H1 (cell line): ENCODE results near the gene PIP5K1B. TPM values are rescaled to one million over a fixed set of nuclear protein-coding genes. Genes with fewer than 3 reads are reported as not detected.

Experiments used
- CTCF ChIA-PET: fragments of 300-600 bp; sonication (Branson Sonifier 250); formaldehyde crosslinking; loops from one replicate; lab custom pipeline; 2021; ENCODE audit not compliant: partially characterized antibody; lab: Charles Lee
- POLR2A ChIA-PET: fragments of 300-600 bp; sonication (Branson Sonifier 250); formaldehyde crosslinking; loops from one replicate; lab custom pipeline; 2021; ENCODE audit warnings: inconsistent platforms; ENCODE audit not compliant: partially characterized antibody; lab: Charles Lee
- DNase-seq, 2 experiments: peaks; one replicate each; pipeline versions ENCODE4 v3.0.0 to v3.0.0-alpha.2; 2010 to 2022; ENCODE audit warnings: low spot score in 2 of 2, low read depth in 1 of 2, mixed read lengths in 1 of 2
- FAIRE-seq: peaks from 2 replicates; lab custom pipeline; 2011; peaks lifted over from hg19 to GRCh38; lab: Jason Lieb, UNC
- H2AFZ ChIP-seq: 2 replicates; pipeline ENCODE4 v1.8.1; 2012; ENCODE audit warnings: low read length, inconsistent platforms
- H2AK5ac ChIP-seq: 2 replicates; pipeline ENCODE4 v1.6.1; 2013; ENCODE audit warnings: low read depth, low read length
- H2BK120ac ChIP-seq: replicated peaks from 2 replicates; pipeline ENCODE3; 2013; ENCODE audit warnings: low read depth, low read length, inconsistent platforms
- H2BK12ac ChIP-seq: 2 replicates; pipeline ENCODE4 v1.6.1; 2013; ENCODE audit warnings: low read depth, low read length
- H2BK15ac ChIP-seq: 2 replicates; pipeline ENCODE4 v1.6.1; 2013; ENCODE audit warnings: low read length
- H2BK20ac ChIP-seq: 2 replicates; pipeline ENCODE4 v1.6.1; 2013; ENCODE audit warnings: low read length
- H2BK5ac ChIP-seq: 2 replicates; pipeline ENCODE4 v1.6.1; 2013; ENCODE audit warnings: low read depth, low read length
- H3K14ac ChIP-seq: 2 replicates; pipeline ENCODE4 v1.6.1; 2013; ENCODE audit warnings: inconsistent platforms; ENCODE audit not compliant: insufficient read length
- H3K18ac ChIP-seq: 2 replicates; pipeline ENCODE4 v1.6.1; 2013; ENCODE audit warnings: low read length; ENCODE audit errors: extremely low read depth
- H3K23ac ChIP-seq: 2 replicates; pipeline ENCODE4 v1.6.1; 2013; ENCODE audit warnings: inconsistent platforms; ENCODE audit not compliant: insufficient read length
- H3K23me2 ChIP-seq: 2 replicates; pipeline ENCODE4 v1.6.1; 2013; ENCODE audit warnings: low read depth, low read length
- H3K27ac ChIP-seq: 2 replicates; pipeline ENCODE4 v1.6.1; 2011; ENCODE audit warnings: low read depth, low read length, inconsistent platforms
- H3K27me3 ChIP-seq, 4 experiments: replicated peaks in 1 of 4; 1 replicate in 1 of 4; 2 replicates in 3 of 4; pipeline versions ENCODE4 v1.6.1 to v1.8.1; 2011 to 2013; ENCODE audit warnings: low read length in 3 of 4, mild to moderate bottlenecking in 3 of 4, inconsistent platforms in 2 of 4, mixed read lengths in 2 of 4, moderate library complexity in 1 of 4; ENCODE audit not compliant: control insufficient read depth in 3 of 4, insufficient read depth in 3 of 4; ENCODE audit errors: extremely low read depth in 1 of 4
- H3K36me3 ChIP-seq, 4 experiments: 2 replicates each; pipeline versions ENCODE4 v1.6.1 to v1.8.1; 2011 to 2013; ENCODE audit warnings: mild to moderate bottlenecking in 4 of 4, low read length in 3 of 4, moderate library complexity in 2 of 4, control low read depth in 1 of 4, inconsistent platforms in 1 of 4; ENCODE audit not compliant: insufficient read depth in 4 of 4, control insufficient read depth in 2 of 4
- H3K4ac ChIP-seq: replicated peaks from 2 replicates; pipeline ENCODE3; 2013; ENCODE audit warnings: low read length, low read depth, mixed read lengths, inconsistent platforms; ENCODE audit not compliant: insufficient read length
- H3K4me1 ChIP-seq, 4 experiments: replicated peaks in 1 of 4; 1 replicate in 1 of 4; 2 replicates in 3 of 4; pipeline versions ENCODE4 v1.6.1 to v1.8.1; 2011 to 2013; ENCODE audit warnings: low read length in 3 of 4, inconsistent platforms in 2 of 4, mixed read lengths in 1 of 4; ENCODE audit not compliant: insufficient read depth in 4 of 4, control insufficient read depth in 3 of 4
- H3K4me2 ChIP-seq, 2 experiments: 2 replicates each; pipeline versions ENCODE4 v1.6.1 to v1.8.1; 2011 to 2013; ENCODE audit warnings: low read depth in 2 of 2, low read length in 2 of 2, control low read depth in 1 of 2, inconsistent platforms in 1 of 2, mild to moderate bottlenecking in 1 of 2; ENCODE audit not compliant: insufficient read depth in 1 of 2
- H3K4me3 ChIP-seq, 4 experiments: fragments of 200-600, 300-600 bp in 1 of 4; sonication (generic), shearing (Covaris generic), sonication (Bioruptor Twin) in 1 of 4; 2 replicates each; pipeline versions ENCODE4 v1.5.1 to v1.8.1; 2011 to 2016; ENCODE audit warnings: low read length in 4 of 4, low read depth in 3 of 4, control low read depth in 2 of 4, inconsistent platforms in 2 of 4, mild to moderate bottlenecking in 2 of 4, mixed read lengths in 1 of 4, moderate library complexity in 1 of 4; ENCODE audit not compliant: insufficient read depth in 2 of 4; ENCODE audit errors: extremely low read depth in 1 of 4
- H3K56ac ChIP-seq: replicated peaks from 2 replicates; pipeline ENCODE3; 2013; ENCODE audit warnings: low read depth, mild to moderate bottlenecking, mixed read lengths, low read length, inconsistent platforms; ENCODE audit not compliant: insufficient read length
- H3K79me1 ChIP-seq: 2 replicates; pipeline ENCODE4 v1.6.1; 2013; ENCODE audit warnings: low read depth, low read length, control low read depth
- H3K79me2 ChIP-seq, 2 experiments: 2 replicates each; pipeline versions ENCODE4 v1.6.1 to v1.8.1; 2012 to 2013; ENCODE audit warnings: low read length in 2 of 2, mild to moderate bottlenecking in 2 of 2, inconsistent platforms in 1 of 2; ENCODE audit not compliant: insufficient read depth in 2 of 2, control insufficient read depth in 1 of 2
- H3K9ac ChIP-seq, 4 experiments: replicated peaks in 1 of 4; 1 replicate in 1 of 4; 2 replicates in 3 of 4; pipeline versions ENCODE4 v1.6.1 to v1.8.1; 2011 to 2013; ENCODE audit warnings: low read depth in 3 of 4, low read length in 3 of 4, control low read depth in 2 of 4, mild to moderate bottlenecking in 2 of 4, moderate library complexity in 2 of 4, inconsistent platforms in 1 of 4; ENCODE audit errors: extremely low read depth in 1 of 4
- H3K9me3 ChIP-seq, 2 experiments: 2 replicates each; pipeline versions ENCODE4 v1.6.1 to v1.8.1; 2012 to 2013; ENCODE audit warnings: mild to moderate bottlenecking in 2 of 2, moderate library complexity in 2 of 2, control low read depth in 1 of 2, inconsistent platforms in 1 of 2, low read depth in 1 of 2, low read length in 1 of 2, mixed read lengths in 1 of 2; ENCODE audit not compliant: insufficient read depth in 2 of 2
- H4K20me1 ChIP-seq, 2 experiments: replicated peaks in 1 of 2; 2 replicates each; pipeline versions ENCODE3 to v1.8.1; 2011 to 2013; ENCODE audit warnings: inconsistent platforms in 2 of 2, low read length in 2 of 2, mild to moderate bottlenecking in 1 of 2; ENCODE audit not compliant: insufficient read depth in 2 of 2, control insufficient read depth in 1 of 2
- H4K5ac ChIP-seq: 2 replicates; pipeline ENCODE4 v1.6.1; 2013; ENCODE audit warnings: low read length, low read depth, mixed read lengths, inconsistent platforms; ENCODE audit not compliant: insufficient read length
- H4K8ac ChIP-seq: 2 replicates; pipeline ENCODE4 v1.8.0; 2013; ENCODE audit warnings: mild to moderate bottlenecking, moderate library complexity, low read length, inconsistent platforms; ENCODE audit not compliant: insufficient read depth; ENCODE audit errors: extremely low read depth
- H4K91ac ChIP-seq: replicated peaks from 2 replicates; pipeline ENCODE3; 2013; ENCODE audit warnings: low read length, mixed read lengths, inconsistent platforms; ENCODE audit not compliant: insufficient read length
- ATF3 ChIP-seq: IDR thresholded peaks from 2 replicates; pipeline ENCODE4 v1.6.1; 2011; ENCODE audit warnings: low read depth, mild to moderate bottlenecking, low read length; ENCODE audit not compliant: insufficient read depth
- CHD2 ChIP-seq: IDR thresholded peaks from 2 replicates; pipeline ENCODE4 v1.6.1; 2012; ENCODE audit warnings: low read length, improper control_type of control experiment
- CTBP2 ChIP-seq: IDR thresholded peaks from 2 replicates; pipeline ENCODE4 v1.7.0; 2011; ENCODE audit warnings: borderline replicate concordance, mild to moderate bottlenecking, moderate library complexity, mixed read lengths, low read length; ENCODE audit not compliant: insufficient read depth, insufficient read length
- EZH2 ChIP-seq: fragments of 200-600 bp; sonication (generic); IDR thresholded peaks from 2 replicates; pipeline ENCODE4 v1.7.1; 2012; ENCODE audit warnings: low read depth, mild to moderate bottlenecking, moderate library complexity, low read length, inconsistent platforms; ENCODE audit not compliant: severe bottlenecking
- POLR2A ChIP-seq, 2 experiments: IDR thresholded peaks; 1 replicate in 1 of 2; 2 replicates in 1 of 2; pipeline ENCODE4 v1.6.1; 2011; ENCODE audit warnings: low read depth in 2 of 2, low read length in 2 of 2, mild to moderate bottlenecking in 2 of 2; ENCODE audit errors: control extremely low read depth in 1 of 2
- TCF12 ChIP-seq: IDR thresholded peaks from 2 replicates; pipeline ENCODE4 v1.6.1; 2011; ENCODE audit warnings: low read depth, mild to moderate bottlenecking, low read length
- WGBS, 2 experiments: shearing (Covaris generic) in 1 of 2; methylation state at CpG; one replicate each; pipeline versions ENCODE4 v1.1.6 to v1.1.7; 2013 to 2015; ENCODE audit warnings: low lambda C conversion rate in 2 of 2, mixed read lengths in 2 of 2, inconsistent platforms in 1 of 2, low coverage in 1 of 2, missing lambda C conversion rate in 1 of 2; ENCODE audit not compliant: insufficient replicate concordance in 2 of 2, insufficient coverage in 1 of 2, insufficient read length in 1 of 2; ENCODE audit errors: extremely low coverage in 1 of 2, missing lambda C conversion rate in 1 of 2; 5-methylcytosine and 5-hydroxymethylcytosine counted together
- polyA plus RNA-seq, 7 experiments: library from polyadenylated mRNA; depleted of rRNA in 3 of 7; stranded (reverse) in 5 of 7; unstranded in 2 of 7; fragments of >200 nt in 5 of 7; fragments of 200-250 nt in 2 of 7; gene quantifications; 1 replicate in 5 of 7; 2 replicates in 1 of 7; 4 replicates in 1 of 7; pipeline versions ENCODE4 v1.2.1 to v1.2.3, GENCODE V29; 2011 to 2013; ENCODE audit warnings: missing spikeins in 2 of 7, mixed read lengths in 2 of 7
- total RNA-seq: library from RNA; stranded (reverse); fragmentation: NEBNext Ultra II Directional; extraction: Animal tissue kit (Norgen Biotek cat#: 25700); gene quantifications from 2 replicates; pipeline ENCODE4 v1.2.1, GENCODE V29; 2021

The PIP5K1B gene
- total and polyA plus RNA-seq, 2 of the 8 experiments (the other 6 are each of a cell fraction or from before 2014, with no cell fraction given), result 4.7 to 7.7 TPM

DNA sequence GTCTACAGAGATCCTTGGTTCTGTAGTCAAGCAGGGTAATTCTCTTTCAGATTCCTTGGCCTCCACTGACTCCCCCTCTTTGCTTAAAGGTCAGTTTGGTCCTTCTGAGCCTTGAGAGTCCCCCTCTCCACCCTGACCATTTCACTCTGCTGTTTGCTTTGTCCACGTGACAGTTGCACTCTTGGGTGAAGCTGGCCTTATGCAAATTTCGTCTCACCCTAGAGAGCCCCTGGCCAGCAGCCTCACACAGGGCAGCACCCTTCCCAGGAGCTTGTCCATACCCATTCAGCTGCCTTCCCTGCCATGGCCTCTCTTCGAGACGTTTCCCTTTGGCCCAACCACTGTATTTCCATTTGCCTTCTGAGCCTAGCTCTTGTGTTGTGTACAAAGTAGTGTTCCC is 245.1 kb downstream of the PIP5K1B start:
- Histone ChIP-seq H2AK5ac (no peak overlapping the region), H3K27ac (peak overlapping the region; percentile 26; the same call in 1 of the 2 replicates), H2BK20ac (peak overlapping the region; percentile 48; the same call in 1 of the 2 replicates), H3K9me3 (no peaks in the 10 kb centered on the region), H3K9ac (peak overlapping the region in 1 of 4 experiments; percentile 13; a peak in 2 of 7 replicates), H3K27me3 (no peaks in the 10 kb centered on the region; a peak in 1 of 7 replicates), H2BK15ac (peak overlapping the region; percentile 83; the same call in 1 of the 2 replicates), H3K4me1 (peaks cover 12 to 29% (median 18%) of the 10 kb centered on the region in 4 experiments), H4K5ac (peak overlapping the region; percentile 4), H3K79me2 (no peaks in the 10 kb centered on the region), H3K4me2 (peak overlapping the region in 1 of 2 experiments; percentile 35; a peak in 2 of 4 replicates), H2BK12ac (peak overlapping the region; percentile 64; the same call in 1 of the 2 replicates), H3K79me1 (no peaks in the 10 kb centered on the region), H4K8ac (no peak overlapping the region), H2AFZ (no peak overlapping the region), H3K14ac (no peak overlapping the region), H3K23ac (no peak overlapping the region), H4K20me1 (no peaks in the 10 kb centered on the region), H2BK120ac (peak overlapping the region; percentile 10), H4K91ac (peak overlapping the region; percentile 94), H3K23me2 (no peaks in the 10 kb centered on the region), H3K18ac (peak overlapping the region; percentile 41; the same call in 1 of the 2 replicates), H3K4me3 (no peak overlapping the region), H2BK5ac (peak overlapping the region; percentile 41), H3K56ac (no peak overlapping the region), H3K36me3 (no peaks in the 10 kb centered on the region), H3K4ac (peak overlapping the region; percentile 55)
- 72% methylated on average over 4 of the region's 4 CpGs; no CpG with 5 or more reads in 1 of the 2 experiments for WGBS, 2 experiments
- ChIA-PET CTCF (interaction anchor here (0.8 to 1.8 kb wide), 9 partner anchors 42 to 222 kb away, joined by 3 to 4 read pairs (median 3); no protein-coding TSS in a partner anchor), POLR2A (interaction anchor here (1.0 to 2.0 kb wide), 4 partner anchors 14 to 268 kb away, joined by 3 to 6 read pairs (median 3); no protein-coding TSS in a partner anchor)
- no peak for FAIRE-seq
- no peak for DNase-seq
- TF ChIP-seq CHD2 (no peak), TCF12 (no peak), CTBP2 (no peak), POLR2A (IDR thresholded peaks at IDR 0.05; ENCODE audit: control extremely low read depth in 1 of 2, low read depth in 2 of 2, low read length in 2 of 2) (no peak), ATF3 (no peak), EZH2 (no peak)
